Esophagus muscularis mucosa (tissue), 4 donors: ENCODE data around the gene NRG4. TPM values are rescaled to one million over a fixed set of nuclear protein-coding genes. Genes with fewer than 3 reads are reported as not detected.
A peak's percentile ranks its signal among the peaks of the same experiment; 100 is the strongest.

ENCODE experiments used
- DNase-seq: peaks from one replicate; pipeline ENCODE4 v3.0.0-alpha.2; 2017; ENCODE audit errors: extremely low spot score
- H3K27ac ChIP-seq, 4 donors: fragments of 200-600 bp; sonication (generic); replicated peaks in 1 of 4; 1 replicate in 3 of 4; 2 replicates in 1 of 4; pipeline ENCODE4 v1.5.1; 2016 to 2019; ENCODE audit warnings: mild to moderate bottlenecking in 1 of 4
- H3K27me3 ChIP-seq, 4 donors: fragments of 200-600 bp; sonication (generic); one replicate each; pipeline versions ENCODE4 v1.5.1 to v1.6.0; 2016 to 2019
- H3K36me3 ChIP-seq, 4 donors: fragments of 200-600 bp; sonication (generic); one replicate each; pipeline ENCODE4 v1.5.1; 2016 to 2019
- H3K4me1 ChIP-seq, 4 donors: fragments of 200-600 bp; sonication (generic); one replicate each; pipeline ENCODE4 v1.5.1; 2016 to 2019
- H3K4me3 ChIP-seq, 4 donors: fragments of 200-600 bp; sonication (generic); 1 replicate in 2 of 4; 2 replicates in 2 of 4; pipeline ENCODE4 v1.5.1; 2016 to 2019; ENCODE audit warnings: mild to moderate bottlenecking in 4 of 4, moderate library complexity in 1 of 4
- H3K9me3 ChIP-seq, 4 donors: fragments of 200-600 bp; sonication (generic); 1 replicate in 3 of 4; 2 replicates in 1 of 4; pipeline ENCODE4 v1.5.1; 2016 to 2019
- CTCF ChIP-seq, 3 experiments: fragments of 200-600 bp in 2 of 3; fragments of 450-650 bp in 1 of 3; sonication (generic) in 2 of 3; IDR thresholded peaks; one replicate each; pipeline ENCODE4 v1.5.1; 2017 to 2019; ENCODE audit warnings: antibody characterized with exemption in 3 of 3, mild to moderate bottlenecking in 2 of 3, moderate library complexity in 1 of 3
- EP300 ChIP-seq: sonication (generic); formaldehyde crosslinking; IDR thresholded peaks from one replicate; pipeline ENCODE4 v1.6.1; 2017; ENCODE audit warnings: antibody characterized with exemption
- POLR2A ChIP-seq: fragments of 450-650 bp; IDR thresholded peaks from one replicate; pipeline ENCODE4 v1.6.1; 2017; ENCODE audit warnings: antibody characterized with exemption, moderate library complexity, mild to moderate bottlenecking, low read depth
- POLR2AphosphoS5 ChIP-seq, 2 donors: sonication (generic); formaldehyde crosslinking; IDR thresholded peaks; one replicate each; pipeline ENCODE4 v1.6.1; 2017; ENCODE audit warnings: antibody characterized with exemption in 2 of 2
- WGBS: methylation state at CpG from one replicate; pipeline ENCODE4 v1.1.5; 2018; 5-methylcytosine and 5-hydroxymethylcytosine counted together
- intact Hi-C: fragments of 100-400 bp; cut with DNase I; formaldehyde crosslinking; loops from one replicate; pipeline ENCODE4 v1.15.1; 2023
- total RNA-seq, 4 donors: library from RNA; depleted of rRNA; stranded (reverse); fragments of >200 nt; gene quantifications; one replicate each; pipeline versions ENCODE4 v1.1.0 to v1.2.1, GENCODE V29; 2016

Gene NRG4
- total RNA-seq, 4 donors from 2014 or later: not detected

DNA sequence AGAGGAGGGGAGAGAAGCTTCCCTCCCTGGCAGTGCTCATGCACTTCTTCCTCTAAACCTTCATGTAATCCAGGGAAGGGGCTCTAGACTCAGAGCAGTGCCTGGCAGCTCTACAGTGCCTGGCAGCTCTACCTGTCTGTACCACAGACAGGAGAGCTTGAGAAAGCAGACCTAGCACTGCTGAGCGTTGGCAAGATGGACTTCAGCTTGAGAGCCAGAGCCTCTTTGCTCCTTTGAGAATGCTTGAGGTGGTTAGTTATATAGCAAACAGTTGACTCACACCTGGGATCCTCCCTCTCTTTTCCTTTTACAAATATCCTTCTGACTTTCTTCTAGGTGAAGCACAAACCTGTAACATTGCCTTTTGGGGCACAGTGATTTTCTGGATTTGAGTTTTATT lies 87.6 kb downstream of the NRG4 start:
- TF ChIP-seq EP300 (no peak), POLR2A (no peak), CTCF (IDR thresholded peaks at IDR 0.05) (no peak)
- H3K27me3 ChIP-seq: no peaks in the 10 kb centered on the region
- H3K9me3 ChIP-seq: no peaks in the 10 kb centered on the region
- peaks cover 0 to 10% (median 0%) of the 10 kb centered on the region in 4 donors for H3K36me3 ChIP-seq
- no peak overlapping the region for H3K27ac ChIP-seq
- no peak overlapping the region for H3K4me3 ChIP-seq
- peaks cover 9 to 20% (median 14%) of the 10 kb centered on the region in 4 donors for H3K4me1 ChIP-seq
- no peak for DNase-seq
- WGBS: 92% methylated on average over 1 of the region's 1 CpG
- intact Hi-C loops: no loop called here

DNA sequence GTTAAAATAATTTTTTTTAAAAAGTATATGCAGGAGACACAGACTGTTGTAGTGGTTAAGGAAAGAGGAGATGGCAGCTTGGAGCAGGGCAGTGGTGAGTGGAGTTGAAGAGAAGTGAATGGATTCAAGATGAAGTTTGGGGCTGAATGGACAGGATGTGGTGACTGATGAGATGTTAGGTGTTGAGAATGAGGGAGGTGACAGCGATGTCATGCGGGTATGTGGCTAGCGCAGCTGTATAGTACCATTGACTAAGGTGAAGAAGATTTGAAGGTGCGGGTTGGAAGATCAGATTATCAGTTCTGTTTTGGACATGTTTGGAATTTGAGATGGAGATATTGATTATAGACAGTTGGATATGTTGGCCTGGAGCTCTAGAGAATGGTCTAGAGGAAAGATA lies 88.5 kb downstream of the NRG4 start:
- peaks cover 0 to 12% (median 2%) of the 10 kb centered on the region in 4 donors for H3K36me3 ChIP-seq
- no peaks in the 10 kb centered on the region for H3K27me3 ChIP-seq
- no peak for TF ChIP-seq CTCF (IDR thresholded peaks at IDR 0.05)
- TF ChIP-seq EP300: no peak
- no peak for TF ChIP-seq POLR2AphosphoS5 (IDR thresholded peaks at IDR 0.05)
- 97% methylated on average over 4 of the region's 4 CpGs for WGBS
- peaks cover 9 to 20% (median 14%) of the 10 kb centered on the region in 4 donors for H3K4me1 ChIP-seq
- no peak overlapping the region for H3K27ac ChIP-seq
- no peak for DNase-seq
- intact Hi-C loops: no loop called here
- H3K4me3 ChIP-seq: no peak overlapping the region
- no peaks in the 10 kb centered on the region for H3K9me3 ChIP-seq

DNA sequence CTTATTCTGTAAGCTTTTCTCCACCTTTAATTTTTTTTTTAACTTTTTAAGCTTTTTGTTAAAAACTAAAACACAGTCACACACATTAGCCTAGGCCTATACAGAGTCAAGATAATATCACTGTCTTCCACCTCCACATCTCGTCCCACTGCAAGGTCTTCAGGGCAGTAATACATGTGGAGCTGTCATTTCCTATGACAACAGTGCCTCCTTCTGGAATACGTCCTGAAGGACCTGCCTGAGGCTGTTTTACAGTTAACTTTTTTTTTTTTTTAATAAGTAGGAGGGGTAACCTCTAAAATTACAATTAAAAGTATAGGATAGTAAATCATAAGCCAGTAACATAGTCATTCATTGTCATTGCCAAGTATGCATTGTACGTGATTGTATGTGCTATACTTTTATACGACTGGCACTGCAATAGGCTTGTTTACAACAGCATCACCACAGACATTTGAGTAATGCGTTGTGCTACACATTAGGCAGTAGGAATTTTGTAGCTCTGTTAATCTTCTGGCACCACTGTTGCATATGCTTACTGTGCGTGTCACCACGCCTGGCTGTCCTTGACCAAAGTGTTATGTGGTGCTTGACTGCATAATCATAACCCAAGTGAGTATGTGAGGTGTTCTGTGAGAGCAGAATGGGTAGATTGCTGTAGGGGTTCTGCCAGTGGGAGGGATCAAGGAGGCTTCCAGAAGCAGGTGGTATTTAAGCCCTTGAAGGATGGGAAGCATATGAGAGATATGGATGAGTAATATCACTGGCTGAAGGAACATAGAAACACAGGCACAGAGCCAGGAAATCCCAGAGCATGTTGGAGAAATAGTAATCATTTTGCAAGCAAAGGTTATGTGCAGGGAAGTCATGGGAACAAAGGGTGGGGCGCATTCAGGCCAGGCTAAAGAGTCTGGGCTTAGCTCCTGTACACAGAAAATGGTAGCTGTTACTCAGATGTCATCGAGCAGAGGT lies 90.2 kb downstream of the NRG4 start:
- intact Hi-C loops: no loop called here
- DNase-seq: no peak
- Histone ChIP-seq H3K4me3 (no peak overlapping the region), H3K9me3 (no peaks in the 10 kb centered on the region), H3K27ac (no peak overlapping the region), H3K36me3 (peaks cover 0 to 30% (median 10%) of the 10 kb centered on the region in 4 donors), H3K27me3 (no peaks in the 10 kb centered on the region), H3K4me1 (peaks cover 9 to 20% (median 14%) of the 10 kb centered on the region in 4 donors)
- 84% methylated on average over 9 of the region's 9 CpGs for WGBS
- TF ChIP-seq CTCF (IDR thresholded peaks at IDR 0.05) (peak in 2 of 3 experiments; percentile 16 to 39), POLR2AphosphoS5 (IDR thresholded peaks at IDR 0.05) (no peak)

GRCh38 chr15:75920079-75920478 lies 92.1 kb downstream of the NRG4 start:
- peaks cover 0 to 38% (median 15%) of the 10 kb centered on the region in 4 donors for H3K36me3 ChIP-seq
- TF ChIP-seq CTCF (IDR thresholded peaks at IDR 0.05) (no peak), POLR2A (no peak), POLR2AphosphoS5 (IDR thresholded peaks at IDR 0.05) (no peak), EP300 (no peak)
- intact Hi-C loops: no loop called here
- WGBS: 100% methylated on average over 1 of the region's 1 CpG
- no peak overlapping the region for H3K4me3 ChIP-seq
- no peak overlapping the region for H3K27ac ChIP-seq
- H3K27me3 ChIP-seq: no peaks in the 10 kb centered on the region
- no peak for DNase-seq
- no peaks in the 10 kb centered on the region for H3K9me3 ChIP-seq
- H3K4me1 ChIP-seq: peaks cover 9 to 19% (median 14%) of the 10 kb centered on the region in 4 donors
